K562 (cell line): ENCODE measurements around the gene CDH6. TPM values are rescaled to one million over a fixed set of nuclear protein-coding genes. Genes with fewer than 3 reads are reported as not detected.

Source experiments
- ATAC-seq: fragments of 200-7000 bp; cut with Tn5 transposase; 3 replicates; pipeline ENCODE4 v1.9.1; 2020; ENCODE audit warnings: moderate library complexity
- BruUV-seq: library from RNA; stranded (reverse); fragments of 400-500 nt; replicated peaks from 2 replicates; lab custom pipeline; 2021; lab: Mats Ljungman, UMichigan
- CTCF ChIA-PET: fragments of 300-600 bp; formaldehyde crosslinking; extraction: SDS; loops from one replicate; lab custom pipeline; 2021; ENCODE audit warnings: low intra/inter-chr PET ratio; lab: Yijun Ruan, JAX
- POLR2A ChIA-PET: fragments of 300-600, 350-650 bp; sonication (Branson Sonifier 250); formaldehyde crosslinking; extraction: SDS; loops from one replicate; lab custom pipeline; 2021; ENCODE audit warnings: antibody characterized with exemption, inconsistent platforms; lab: Yijun Ruan, JAX
- DNase-seq, 4 experiments: peaks; one replicate each; pipeline versions ENCODE4 v3.0.0 to v3.0.0-alpha.2; 2011 to 2018; ENCODE audit warnings: low spot score in 3 of 4, mixed read lengths in 3 of 4; ENCODE audit errors: extremely low read depth in 1 of 4
- FAIRE-seq: peaks from 2 replicates; lab custom pipeline; 2011; peaks lifted over from hg19 to GRCh38; lab: Jason Lieb, UNC
- H2AFZ ChIP-seq: 2 replicates; pipeline ENCODE4 v1.6.0; 2011; ENCODE audit warnings: low read depth, low read length, control low read depth, inconsistent platforms
- H3K27ac ChIP-seq: fragments of 200-600 bp; 3 replicates; pipeline ENCODE4 v1.8.0; 2011; ENCODE audit warnings: low read depth, mild to moderate bottlenecking, control low read depth, inconsistent platforms, low read length, moderate library complexity, mixed read lengths; ENCODE audit errors: extremely low read depth
- H3K27me3 ChIP-seq, 2 experiments: fragments of 300-600 bp in 1 of 2; 2 replicates in 1 of 2; 3 replicates in 1 of 2; pipeline versions ENCODE4 v1.6.0 to v1.8.0; 2011; ENCODE audit warnings: inconsistent platforms in 2 of 2, low read length in 2 of 2, mild to moderate bottlenecking in 1 of 2, mixed read lengths in 1 of 2, moderate library complexity in 1 of 2; ENCODE audit not compliant: control insufficient read depth in 2 of 2, insufficient read depth in 2 of 2
- H3K36me3 ChIP-seq: fragments of 300-600 bp; 3 replicates; pipeline ENCODE4 v1.8.0; 2011; ENCODE audit warnings: mild to moderate bottlenecking, low read length, inconsistent platforms; ENCODE audit not compliant: control insufficient read depth, insufficient read depth
- H3K4me1 ChIP-seq, 2 experiments: fragments of 200-600 bp in 1 of 2; replicated peaks in 1 of 2; 2 replicates in 1 of 2; 3 replicates in 1 of 2; pipeline versions ENCODE4 v1.5.1 to v1.8.0; 2011; ENCODE audit warnings: inconsistent platforms in 2 of 2, low read length in 2 of 2, mild to moderate bottlenecking in 1 of 2, mixed read lengths in 1 of 2, moderate library complexity in 1 of 2; ENCODE audit not compliant: control insufficient read depth in 2 of 2, insufficient read depth in 2 of 2
- H3K4me2 ChIP-seq: 2 replicates; pipeline ENCODE4 v1.6.1; 2011; ENCODE audit warnings: low read length, control low read depth, inconsistent platforms, mixed read lengths; ENCODE audit not compliant: insufficient read depth
- H3K4me3 ChIP-seq: fragments of 200-600 bp; sonication (generic), shearing (Covaris generic); 2 replicates; pipeline ENCODE4 v1.5.1; 2016; ENCODE audit warnings: control low read depth, inconsistent platforms
- H3K79me2 ChIP-seq: fragments of 200-600 bp; 3 replicates; pipeline ENCODE4 v1.8.0; 2011; ENCODE audit warnings: low read length, inconsistent platforms; ENCODE audit not compliant: control insufficient read depth, insufficient read depth
- H3K9ac ChIP-seq, 2 experiments: 2 replicates each; pipeline versions ENCODE4 v1.6.0 to v1.6.1; 2011; ENCODE audit warnings: low read depth in 2 of 2, low read length in 2 of 2, control low read depth in 1 of 2, inconsistent platforms in 1 of 2, mild to moderate bottlenecking in 1 of 2, mixed read lengths in 1 of 2; ENCODE audit not compliant: insufficient read depth in 1 of 2
- H3K9me1 ChIP-seq: one replicate; pipeline ENCODE4 v1.6.0; 2011; ENCODE audit warnings: inconsistent platforms, mild to moderate bottlenecking, low read length, moderate library complexity; ENCODE audit not compliant: control insufficient read depth, insufficient read depth
- H3K9me3 ChIP-seq: replicated peaks from 2 replicates; pipeline ENCODE4 v1.5.1; 2011; ENCODE audit warnings: low read depth, low read length, inconsistent platforms; ENCODE audit not compliant: control insufficient read depth, insufficient read depth
- H4K20me1 ChIP-seq: replicated peaks from 2 replicates; pipeline ENCODE4 v1.6.1; 2011; ENCODE audit warnings: low read length, inconsistent platforms, mixed read lengths; ENCODE audit not compliant: control insufficient read depth, insufficient read depth
- ELF2 ChIP-seq: fragments of 250-450 bp; sonication (Bioruptor Pico); IDR thresholded peaks from 2 replicates; pipeline ENCODE4 v1.5.0; 2021; ENCODE audit warnings: mild to moderate bottlenecking
- ETV1 ChIP-seq: fragments of 450-650 bp; conservative IDR thresholded peaks from 2 replicates; pipeline ENCODE4 v1.6.1; 2016; ENCODE audit warnings: missing genetic modification characterization, control low read depth, low read depth, missing compliant biosample characterization
- KAT8 ChIP-seq: fragments of 450-650 bp; IDR thresholded peaks from 2 replicates; pipeline ENCODE4 v1.6.1; 2016; ENCODE audit warnings: low read depth, mild to moderate bottlenecking
- KDM4B ChIP-seq, 2 experiments: fragments of 450-650 bp in 1 of 2; sonication (generic) in 1 of 2; IDR thresholded peaks; 2 replicates each; pipeline ENCODE4 v1.6.1; 2016 to 2017; ENCODE audit warnings: borderline replicate concordance in 2 of 2, antibody characterized with exemption in 1 of 2, low read depth in 1 of 2, mild to moderate bottlenecking in 1 of 2
- LCOR ChIP-seq: sonication (generic); formaldehyde crosslinking; IDR thresholded peaks from 2 replicates; pipeline ENCODE4 v1.8.0; 2022; ENCODE audit warnings: mild to moderate bottlenecking, missing genetic modification reagents
- MAFK ChIP-seq: IDR thresholded peaks from 2 replicates; pipeline ENCODE4 v1.6.1; 2011; ENCODE audit warnings: low read length, improper control_type of control experiment
- MCM2 ChIP-seq: fragments of 450-650 bp; IDR thresholded peaks from 2 replicates; pipeline ENCODE4 v1.6.1; 2017; ENCODE audit warnings: low read depth, mild to moderate bottlenecking
- WGBS: fragments of 100-300 bp; shearing (Covaris generic); methylation state at CpG from one replicate; pipeline ENCODE4 v1.1.6; 2016; ENCODE audit warnings: low coverage, mixed read lengths; ENCODE audit not compliant: insufficient coverage; ENCODE audit errors: missing lambda C conversion rate; 5-methylcytosine and 5-hydroxymethylcytosine counted together
- in situ Hi-C: fragments of 300-500 bp; cut with MboI; formaldehyde crosslinking; loops from 4 replicates; pipeline ENCODE4 v1.15.0; 2018; ENCODE audit warnings: inconsistent platforms, mixed read lengths
- intact Hi-C: fragments of 100-400 bp; cut with micrococcal nuclease; formaldehyde crosslinking; loops from 2 replicates; pipeline ENCODE4 v1.14.2; 2022
- polyA plus RNA-seq, 8 experiments: library from polyadenylated mRNA; depleted of rRNA in 4 of 8; stranded (reverse) in 5 of 8; unstranded in 3 of 8; fragments of >200 nt; fragmentation: Nextera tagmentation in 2 of 8; fragmentation: Illumina TruSeq in 1 of 8; extraction: Ambion mirVana in 2 of 8; extraction: Trizol in 1 of 8; gene quantifications; 2 replicates each; pipeline versions ENCODE4 v1.2.1 to v1.2.3, GENCODE V29; 2011 to 2014; ENCODE audit warnings: inconsistent platforms in 1 of 8, missing spikeins in 1 of 8
- total RNA-seq, 7 experiments: library from RNA; depleted of rRNA in 6 of 7; stranded (reverse); fragments of >200 nt in 6 of 7; fragmentation: Illumina TruSeq in 2 of 7; extraction: Trizol in 2 of 7; gene quantifications; 2 replicates each; pipeline versions ENCODE4 v1.2.1 to v1.2.3, GENCODE V29; 2011 to 2021; ENCODE audit warnings: low replicate concordance in 1 of 7
- TF ChIP-seq, protein P1 (sequence below): sonication (generic); formaldehyde crosslinking; IDR thresholded peaks from 2 replicates; pipeline ENCODE4 v1.8.1; 2023; ENCODE audit warnings: missing genetic modification reagents, mild to moderate bottlenecking, borderline replicate concordance
- TF ChIP-seq, protein P2 (sequence below): fragments of 450-650 bp; formaldehyde crosslinking; IDR thresholded peaks from 2 replicates; pipeline ENCODE4 v1.4.0; 2022; ENCODE audit warnings: missing genetic modification characterization
- TF ChIP-seq, protein P3 (sequence below): fragments of 200-800 bp; sonication (Bioruptor generic); IDR thresholded peaks from 2 replicates; pipeline ENCODE4 v1.6.1; 2016; ENCODE audit warnings: missing genetic modification characterization, missing compliant biosample characterization

Gene CDH6
- total and polyA plus RNA-seq, 9 of the 15 experiments (the other 6 are each of a cell fraction or from before 2014, with no cell fraction given): not detected

DNA sequence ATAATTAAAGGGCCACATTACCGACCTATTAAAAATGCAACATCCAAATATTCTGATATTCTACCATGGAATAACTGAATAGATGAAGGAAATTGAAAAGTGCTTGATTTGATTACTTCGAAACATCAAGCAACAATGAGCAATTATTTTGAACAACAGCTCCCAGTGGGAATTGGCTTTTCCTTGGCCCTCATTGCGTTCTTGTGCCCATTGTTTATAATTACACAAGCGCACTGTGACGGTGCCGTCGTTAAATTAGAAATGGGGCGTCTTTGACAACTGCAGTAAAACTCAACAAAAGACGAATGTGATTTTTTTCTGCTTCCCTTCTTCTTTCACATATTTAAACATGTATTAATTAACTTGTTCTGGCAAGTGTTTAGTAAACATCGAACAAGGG, 61.6 kb downstream of the CDH6 start:
- H4K20me1 ChIP-seq: no peaks in the 10 kb centered on the region
- CTCF ChIA-PET: no interaction called here
- H3K9me1 ChIP-seq: no peaks in the 10 kb centered on the region
- FAIRE-seq (no peak), ATAC-seq (no peak), DNase-seq (no peak)
- no peak overlapping the region for H2AFZ ChIP-seq
- H3K27me3 ChIP-seq: no peaks in the 10 kb centered on the region
- 3% methylated on average over 10 of the region's 10 CpGs for WGBS
- in situ Hi-C loops: no loop called here
- BruUV-seq: no TSS peak
- no peaks in the 10 kb centered on the region for H3K36me3 ChIP-seq
- POLR2A ChIA-PET: no interaction called here
- intact Hi-C loops: no loop called here
- H3K9me3 ChIP-seq: no peaks in the 10 kb centered on the region
- H3K4me3 ChIP-seq: no peak overlapping the region
- H3K27ac ChIP-seq: no peak overlapping the region
- no peak overlapping the region for H3K4me2 ChIP-seq
- H3K79me2 ChIP-seq: no peaks in the 10 kb centered on the region
- H3K4me1 ChIP-seq: no peaks in the 10 kb centered on the region
- no peak overlapping the region for H3K9ac ChIP-seq
- TF ChIP-seq, protein P1, sequence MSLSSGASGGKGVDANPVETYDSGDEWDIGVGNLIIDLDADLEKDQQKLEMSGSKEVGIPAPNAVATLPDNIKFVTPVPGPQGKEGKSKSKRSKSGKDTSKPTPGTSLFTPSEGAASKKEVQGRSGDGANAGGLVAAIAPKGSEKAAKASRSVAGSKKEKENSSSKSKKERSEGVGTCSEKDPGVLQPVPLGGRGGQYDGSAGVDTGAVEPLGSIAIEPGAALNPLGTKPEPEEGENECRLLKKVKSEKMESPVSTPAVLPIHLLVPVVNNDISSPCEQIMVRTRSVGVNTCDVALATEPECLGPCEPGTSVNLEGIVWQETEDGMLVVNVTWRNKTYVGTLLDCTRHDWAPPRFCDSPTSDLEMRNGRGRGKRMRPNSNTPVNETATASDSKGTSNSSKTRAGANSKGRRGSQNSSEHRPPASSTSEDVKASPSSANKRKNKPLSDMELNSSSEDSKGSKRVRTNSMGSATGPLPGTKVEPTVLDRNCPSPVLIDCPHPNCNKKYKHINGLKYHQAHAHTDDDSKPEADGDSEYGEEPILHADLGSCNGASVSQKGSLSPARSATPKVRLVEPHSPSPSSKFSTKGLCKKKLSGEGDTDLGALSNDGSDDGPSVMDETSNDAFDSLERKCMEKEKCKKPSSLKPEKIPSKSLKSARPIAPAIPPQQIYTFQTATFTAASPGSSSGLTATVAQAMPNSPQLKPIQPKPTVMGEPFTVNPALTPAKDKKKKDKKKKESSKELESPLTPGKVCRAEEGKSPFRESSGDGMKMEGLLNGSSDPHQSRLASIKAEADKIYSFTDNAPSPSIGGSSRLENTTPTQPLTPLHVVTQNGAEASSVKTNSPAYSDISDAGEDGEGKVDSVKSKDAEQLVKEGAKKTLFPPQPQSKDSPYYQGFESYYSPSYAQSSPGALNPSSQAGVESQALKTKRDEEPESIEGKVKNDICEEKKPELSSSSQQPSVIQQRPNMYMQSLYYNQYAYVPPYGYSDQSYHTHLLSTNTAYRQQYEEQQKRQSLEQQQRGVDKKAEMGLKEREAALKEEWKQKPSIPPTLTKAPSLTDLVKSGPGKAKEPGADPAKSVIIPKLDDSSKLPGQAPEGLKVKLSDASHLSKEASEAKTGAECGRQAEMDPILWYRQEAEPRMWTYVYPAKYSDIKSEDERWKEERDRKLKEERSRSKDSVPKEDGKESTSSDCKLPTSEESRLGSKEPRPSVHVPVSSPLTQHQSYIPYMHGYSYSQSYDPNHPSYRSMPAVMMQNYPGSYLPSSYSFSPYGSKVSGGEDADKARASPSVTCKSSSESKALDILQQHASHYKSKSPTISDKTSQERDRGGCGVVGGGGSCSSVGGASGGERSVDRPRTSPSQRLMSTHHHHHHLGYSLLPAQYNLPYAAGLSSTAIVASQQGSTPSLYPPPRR (CRISPR knock-in tag): no peak
- TF ChIP-seq LCOR (CRISPR knock-in tag): no peak
- TF ChIP-seq, protein P2, sequence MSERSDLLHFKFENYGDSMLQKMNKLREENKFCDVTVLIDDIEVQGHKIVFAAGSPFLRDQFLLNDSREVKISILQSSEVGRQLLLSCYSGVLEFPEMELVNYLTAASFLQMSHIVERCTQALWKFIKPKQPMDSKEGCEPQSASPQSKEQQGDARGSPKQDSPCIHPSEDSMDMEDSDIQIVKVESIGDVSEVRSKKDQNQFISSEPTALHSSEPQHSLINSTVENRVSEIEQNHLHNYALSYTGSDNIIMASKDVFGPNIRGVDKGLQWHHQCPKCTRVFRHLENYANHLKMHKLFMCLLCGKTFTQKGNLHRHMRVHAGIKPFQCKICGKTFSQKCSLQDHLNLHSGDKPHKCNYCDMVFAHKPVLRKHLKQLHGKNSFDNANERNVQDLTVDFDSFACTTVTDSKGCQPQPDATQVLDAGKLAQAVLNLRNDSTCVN (CRISPR knock-in tag): no peak
- TF ChIP-seq, protein P3, sequence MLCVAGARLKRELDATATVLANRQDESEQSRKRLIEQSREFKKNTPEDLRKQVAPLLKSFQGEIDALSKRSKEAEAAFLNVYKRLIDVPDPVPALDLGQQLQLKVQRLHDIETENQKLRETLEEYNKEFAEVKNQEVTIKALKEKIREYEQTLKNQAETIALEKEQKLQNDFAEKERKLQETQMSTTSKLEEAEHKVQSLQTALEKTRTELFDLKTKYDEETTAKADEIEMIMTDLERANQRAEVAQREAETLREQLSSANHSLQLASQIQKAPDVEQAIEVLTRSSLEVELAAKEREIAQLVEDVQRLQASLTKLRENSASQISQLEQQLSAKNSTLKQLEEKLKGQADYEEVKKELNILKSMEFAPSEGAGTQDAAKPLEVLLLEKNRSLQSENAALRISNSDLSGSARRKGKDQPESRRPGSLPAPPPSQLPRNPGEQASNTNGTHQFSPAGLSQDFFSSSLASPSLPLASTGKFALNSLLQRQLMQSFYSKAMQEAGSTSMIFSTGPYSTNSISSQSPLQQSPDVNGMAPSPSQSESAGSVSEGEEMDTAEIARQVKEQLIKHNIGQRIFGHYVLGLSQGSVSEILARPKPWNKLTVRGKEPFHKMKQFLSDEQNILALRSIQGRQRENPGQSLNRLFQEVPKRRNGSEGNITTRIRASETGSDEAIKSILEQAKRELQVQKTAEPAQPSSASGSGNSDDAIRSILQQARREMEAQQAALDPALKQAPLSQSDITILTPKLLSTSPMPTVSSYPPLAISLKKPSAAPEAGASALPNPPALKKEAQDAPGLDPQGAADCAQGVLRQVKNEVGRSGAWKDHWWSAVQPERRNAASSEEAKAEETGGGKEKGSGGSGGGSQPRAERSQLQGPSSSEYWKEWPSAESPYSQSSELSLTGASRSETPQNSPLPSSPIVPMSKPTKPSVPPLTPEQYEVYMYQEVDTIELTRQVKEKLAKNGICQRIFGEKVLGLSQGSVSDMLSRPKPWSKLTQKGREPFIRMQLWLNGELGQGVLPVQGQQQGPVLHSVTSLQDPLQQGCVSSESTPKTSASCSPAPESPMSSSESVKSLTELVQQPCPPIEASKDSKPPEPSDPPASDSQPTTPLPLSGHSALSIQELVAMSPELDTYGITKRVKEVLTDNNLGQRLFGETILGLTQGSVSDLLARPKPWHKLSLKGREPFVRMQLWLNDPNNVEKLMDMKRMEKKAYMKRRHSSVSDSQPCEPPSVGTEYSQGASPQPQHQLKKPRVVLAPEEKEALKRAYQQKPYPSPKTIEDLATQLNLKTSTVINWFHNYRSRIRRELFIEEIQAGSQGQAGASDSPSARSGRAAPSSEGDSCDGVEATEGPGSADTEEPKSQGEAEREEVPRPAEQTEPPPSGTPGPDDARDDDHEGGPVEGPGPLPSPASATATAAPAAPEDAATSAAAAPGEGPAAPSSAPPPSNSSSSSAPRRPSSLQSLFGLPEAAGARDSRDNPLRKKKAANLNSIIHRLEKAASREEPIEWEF: no peak
- TF ChIP-seq KAT8: no peak
- TF ChIP-seq MCM2: no peak
- TF ChIP-seq ETV1: no peak
- no peak for TF ChIP-seq ELF2 (CRISPR knock-in tag)
- TF ChIP-seq KDM4B (IDR thresholded peaks at IDR 0.05; ENCODE audit: borderline replicate concordance in 2 of 2, low read depth in 1 of 2): no peak
- TF ChIP-seq MAFK: no peak
